Hematopoietic multipotent progenitor cell treated with erythropoietin and hydrocortisone succinate and interleukin-3 and kit ligand, for 15 days (in vitro differentiated cells): Measurements from ENCODE around the gene WTIP.

Source experiments
- DNase-seq: peaks from one replicate; pipeline ENCODE4 v3.0.0-alpha.2; 2015; ENCODE audit warnings: low spot score

The WTIP gene

GRCh38 chr19:34479396-34479795 lies 2.2 kb upstream of the WTIP start:
- no peak for DNase-seq

GRCh38 chr19:34480491-34480890 lies 1.1 kb upstream of the WTIP start:
- no peak for DNase-seq

GRCh38 chr19:34481861-34482379 lies 362 bp downstream of the WTIP start:
- no peak for DNase-seq

GRCh38 chr19:34482380-34483250 lies 1.1 kb downstream of the WTIP start:
- DNase-seq: no peak

GRCh38 chr19:34484328-34484727 lies 2.8 kb downstream of the WTIP start:
- DNase-seq: no peak

- DNase-seq: no peak
Observed at GRCh38 chr19:34485831-34486230, 4.3 kb downstream of the WTIP start.

GRCh38 chr19:34487651-34488051 lies 6.1 kb downstream of the WTIP start:
- no peak for DNase-seq

- DNase-seq: no peak
Observed at GRCh38 chr19:34489175-34489574, 7.6 kb downstream of the WTIP start.

GRCh38 chr19:34490141-34490766 lies 8.7 kb downstream of the WTIP start:
- DNase-seq: no peak

- DNase-seq: no peak
Observed at GRCh38 chr19:34493038-34493648, 11.6 kb downstream of the WTIP start.

GRCh38 chr19:34493649-34494044 lies 12.1 kb downstream of the WTIP start:
- DNase-seq: no peak

- DNase-seq: no peak
Observed at GRCh38 chr19:34494601-34495000, 13.0 kb downstream of the WTIP start.

- no peak for DNase-seq
Observed at GRCh38 chr19:34495416-34495815, 13.9 kb downstream of the WTIP start.

- no peak for DNase-seq
Observed at GRCh38 chr19:34497112-34497805, 15.7 kb downstream of the WTIP start.

GRCh38 chr19:34499155-34499834 lies 17.7 kb downstream of the WTIP start:
- DNase-seq: no peak

GRCh38 chr19:34500656-34501120 lies 19.1 kb downstream of the WTIP start:
- DNase-seq: no peak

GRCh38 chr19:34501339-34502320 lies 20.1 kb downstream of the WTIP start:
- peak; percentile 80 for DNase-seq

GRCh38 chr19:34502582-34503411 lies 21.2 kb downstream of the WTIP start:
- no peak for DNase-seq

GRCh38 chr19:34503531-34504272 lies 22.1 kb downstream of the WTIP start:
- no peak for DNase-seq
